ENCODE data around the gene ADAMTSL1. TPM values are rescaled to one million over a fixed set of nuclear protein-coding genes. Genes with fewer than 3 reads are reported as not detected.

The ADAMTSL1 gene
- total RNA-seq, 1 experiment from 2014 or later: 0.94 TPM

DNA sequence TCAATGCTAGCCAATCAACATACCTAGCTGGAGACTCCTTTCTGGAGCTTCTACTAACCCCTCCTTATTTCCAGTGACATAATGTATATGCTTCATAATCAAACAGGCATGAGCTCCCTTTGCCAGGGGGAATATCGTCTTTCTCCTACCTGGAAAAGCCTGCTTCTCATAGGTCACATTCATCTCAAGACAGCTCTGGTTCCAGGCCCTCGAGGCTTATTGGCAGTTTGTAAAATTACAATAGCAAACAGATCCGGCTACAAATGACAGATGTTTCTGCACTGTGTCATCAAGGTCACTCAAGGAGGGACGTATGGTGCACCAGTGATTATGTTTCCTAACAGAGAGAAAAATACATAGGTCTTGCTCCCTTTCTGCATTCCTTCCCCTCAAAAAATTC lies 419.1 kb downstream of the ADAMTSL1 start:
- H3K27me3 Mint-ChIP-seq (ENCODE audit: low read depth): no peaks in the 10 kb centered on the region
- H3K4me1 Mint-ChIP-seq: peaks cover 12% of the 10 kb centered on the region
- TF ChIP-seq PRRX2 (CRISPR knock-in tag; IDR thresholded peaks at IDR 0.05) (no peak), GRHL2 (CRISPR knock-in tag; IDR thresholded peaks at IDR 0.05; ENCODE audit: insufficient replicate concordance, severe bottlenecking) (no peak), IRF2 (CRISPR knock-in tag; IDR thresholded peaks at IDR 0.05; ENCODE audit: borderline replicate concordance, low read depth) (no peak), ESRRA (CRISPR knock-in tag; IDR thresholded peaks at IDR 0.05; ENCODE audit: borderline replicate concordance) (no peak), RELA (CRISPR knock-in tag; IDR thresholded peaks at IDR 0.05; ENCODE audit: borderline replicate concordance) (no peak), CBFB (CRISPR knock-in tag; IDR thresholded peaks at IDR 0.05; ENCODE audit: low read depth) (no peak), SP1 (CRISPR knock-in tag; conservative IDR thresholded peaks at IDR 0.05) (no peak), EMX1 (CRISPR knock-in tag; IDR thresholded peaks at IDR 0.05) (no peak), ATF1 (CRISPR knock-in tag; IDR thresholded peaks at IDR 0.05) (no peak), ZNF263 (CRISPR knock-in tag; IDR thresholded peaks at IDR 0.05; ENCODE audit: low read depth) (no peak), CREM (CRISPR knock-in tag; IDR thresholded peaks at IDR 0.05) (no peak)
- TF ChIP-seq, protein P1, sequence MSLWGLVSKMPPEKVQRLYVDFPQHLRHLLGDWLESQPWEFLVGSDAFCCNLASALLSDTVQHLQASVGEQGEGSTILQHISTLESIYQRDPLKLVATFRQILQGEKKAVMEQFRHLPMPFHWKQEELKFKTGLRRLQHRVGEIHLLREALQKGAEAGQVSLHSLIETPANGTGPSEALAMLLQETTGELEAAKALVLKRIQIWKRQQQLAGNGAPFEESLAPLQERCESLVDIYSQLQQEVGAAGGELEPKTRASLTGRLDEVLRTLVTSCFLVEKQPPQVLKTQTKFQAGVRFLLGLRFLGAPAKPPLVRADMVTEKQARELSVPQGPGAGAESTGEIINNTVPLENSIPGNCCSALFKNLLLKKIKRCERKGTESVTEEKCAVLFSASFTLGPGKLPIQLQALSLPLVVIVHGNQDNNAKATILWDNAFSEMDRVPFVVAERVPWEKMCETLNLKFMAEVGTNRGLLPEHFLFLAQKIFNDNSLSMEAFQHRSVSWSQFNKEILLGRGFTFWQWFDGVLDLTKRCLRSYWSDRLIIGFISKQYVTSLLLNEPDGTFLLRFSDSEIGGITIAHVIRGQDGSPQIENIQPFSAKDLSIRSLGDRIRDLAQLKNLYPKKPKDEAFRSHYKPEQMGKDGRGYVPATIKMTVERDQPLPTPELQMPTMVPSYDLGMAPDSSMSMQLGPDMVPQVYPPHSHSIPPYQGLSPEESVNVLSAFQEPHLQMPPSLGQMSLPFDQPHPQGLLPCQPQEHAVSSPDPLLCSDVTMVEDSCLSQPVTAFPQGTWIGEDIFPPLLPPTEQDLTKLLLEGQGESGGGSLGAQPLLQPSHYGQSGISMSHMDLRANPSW (CRISPR knock-in tag; conservative IDR thresholded peaks at IDR 0.05; ENCODE audit: low read depth): no peak
- TF ChIP-seq, protein P2, sequence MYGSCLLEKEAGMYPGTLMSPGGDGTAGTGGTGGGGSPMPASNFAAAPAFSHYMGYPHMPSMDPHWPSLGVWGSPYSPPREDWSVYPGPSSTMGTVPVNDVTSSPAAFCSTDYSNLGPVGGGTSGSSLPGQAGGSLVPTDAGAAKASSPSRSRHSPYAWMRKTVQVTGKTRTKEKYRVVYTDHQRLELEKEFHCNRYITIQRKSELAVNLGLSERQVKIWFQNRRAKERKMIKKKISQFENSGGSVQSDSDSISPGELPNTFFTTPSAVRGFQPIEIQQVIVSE (CRISPR knock-in tag; IDR thresholded peaks at IDR 0.05; ENCODE audit: borderline replicate concordance): no peak
- TF ChIP-seq, protein P3, sequence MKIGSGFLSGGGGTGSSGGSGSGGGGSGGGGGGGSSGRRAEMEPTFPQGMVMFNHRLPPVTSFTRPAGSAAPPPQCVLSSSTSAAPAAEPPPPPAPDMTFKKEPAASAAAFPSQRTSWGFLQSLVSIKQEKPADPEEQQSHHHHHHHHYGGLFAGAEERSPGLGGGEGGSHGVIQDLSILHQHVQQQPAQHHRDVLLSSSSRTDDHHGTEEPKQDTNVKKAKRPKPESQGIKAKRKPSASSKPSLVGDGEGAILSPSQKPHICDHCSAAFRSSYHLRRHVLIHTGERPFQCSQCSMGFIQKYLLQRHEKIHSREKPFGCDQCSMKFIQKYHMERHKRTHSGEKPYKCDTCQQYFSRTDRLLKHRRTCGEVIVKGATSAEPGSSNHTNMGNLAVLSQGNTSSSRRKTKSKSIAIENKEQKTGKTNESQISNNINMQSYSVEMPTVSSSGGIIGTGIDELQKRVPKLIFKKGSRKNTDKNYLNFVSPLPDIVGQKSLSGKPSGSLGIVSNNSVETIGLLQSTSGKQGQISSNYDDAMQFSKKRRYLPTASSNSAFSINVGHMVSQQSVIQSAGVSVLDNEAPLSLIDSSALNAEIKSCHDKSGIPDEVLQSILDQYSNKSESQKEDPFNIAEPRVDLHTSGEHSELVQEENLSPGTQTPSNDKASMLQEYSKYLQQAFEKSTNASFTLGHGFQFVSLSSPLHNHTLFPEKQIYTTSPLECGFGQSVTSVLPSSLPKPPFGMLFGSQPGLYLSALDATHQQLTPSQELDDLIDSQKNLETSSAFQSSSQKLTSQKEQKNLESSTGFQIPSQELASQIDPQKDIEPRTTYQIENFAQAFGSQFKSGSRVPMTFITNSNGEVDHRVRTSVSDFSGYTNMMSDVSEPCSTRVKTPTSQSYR (CRISPR knock-in tag; IDR thresholded peaks at IDR 0.05): no peak
- TF ChIP-seq, protein P4, sequence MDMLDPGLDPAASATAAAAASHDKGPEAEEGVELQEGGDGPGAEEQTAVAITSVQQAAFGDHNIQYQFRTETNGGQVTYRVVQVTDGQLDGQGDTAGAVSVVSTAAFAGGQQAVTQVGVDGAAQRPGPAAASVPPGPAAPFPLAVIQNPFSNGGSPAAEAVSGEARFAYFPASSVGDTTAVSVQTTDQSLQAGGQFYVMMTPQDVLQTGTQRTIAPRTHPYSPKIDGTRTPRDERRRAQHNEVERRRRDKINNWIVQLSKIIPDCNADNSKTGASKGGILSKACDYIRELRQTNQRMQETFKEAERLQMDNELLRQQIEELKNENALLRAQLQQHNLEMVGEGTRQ (CRISPR knock-in tag; IDR thresholded peaks at IDR 0.05): no peak
- TF ChIP-seq, protein P5, sequence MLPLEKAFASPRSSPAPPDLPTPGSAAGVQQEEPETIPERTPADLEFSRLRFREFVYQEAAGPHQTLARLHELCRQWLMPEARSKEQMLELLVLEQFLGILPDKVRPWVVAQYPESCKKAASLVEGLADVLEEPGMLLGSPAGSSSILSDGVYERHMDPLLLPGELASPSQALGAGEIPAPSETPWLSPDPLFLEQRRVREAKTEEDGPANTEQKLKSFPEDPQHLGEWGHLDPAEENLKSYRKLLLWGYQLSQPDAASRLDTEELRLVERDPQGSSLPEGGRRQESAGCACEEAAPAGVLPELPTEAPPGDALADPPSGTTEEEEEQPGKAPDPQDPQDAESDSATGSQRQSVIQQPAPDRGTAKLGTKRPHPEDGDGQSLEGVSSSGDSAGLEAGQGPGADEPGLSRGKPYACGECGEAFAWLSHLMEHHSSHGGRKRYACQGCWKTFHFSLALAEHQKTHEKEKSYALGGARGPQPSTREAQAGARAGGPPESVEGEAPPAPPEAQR (CRISPR knock-in tag; IDR thresholded peaks at IDR 0.05): no peak
- TF ChIP-seq, protein P6, sequence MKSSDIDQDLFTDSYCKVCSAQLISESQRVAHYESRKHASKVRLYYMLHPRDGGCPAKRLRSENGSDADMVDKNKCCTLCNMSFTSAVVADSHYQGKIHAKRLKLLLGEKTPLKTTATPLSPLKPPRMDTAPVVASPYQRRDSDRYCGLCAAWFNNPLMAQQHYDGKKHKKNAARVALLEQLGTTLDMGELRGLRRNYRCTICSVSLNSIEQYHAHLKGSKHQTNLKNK (CRISPR knock-in tag; IDR thresholded peaks at IDR 0.05): no peak
- TF ChIP-seq, protein P7, sequence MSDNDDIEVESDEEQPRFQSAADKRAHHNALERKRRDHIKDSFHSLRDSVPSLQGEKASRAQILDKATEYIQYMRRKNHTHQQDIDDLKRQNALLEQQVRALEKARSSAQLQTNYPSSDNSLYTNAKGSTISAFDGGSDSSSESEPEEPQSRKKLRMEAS (CRISPR knock-in tag; IDR thresholded peaks at IDR 0.05): no peak
- TF ChIP-seq, protein P8, sequence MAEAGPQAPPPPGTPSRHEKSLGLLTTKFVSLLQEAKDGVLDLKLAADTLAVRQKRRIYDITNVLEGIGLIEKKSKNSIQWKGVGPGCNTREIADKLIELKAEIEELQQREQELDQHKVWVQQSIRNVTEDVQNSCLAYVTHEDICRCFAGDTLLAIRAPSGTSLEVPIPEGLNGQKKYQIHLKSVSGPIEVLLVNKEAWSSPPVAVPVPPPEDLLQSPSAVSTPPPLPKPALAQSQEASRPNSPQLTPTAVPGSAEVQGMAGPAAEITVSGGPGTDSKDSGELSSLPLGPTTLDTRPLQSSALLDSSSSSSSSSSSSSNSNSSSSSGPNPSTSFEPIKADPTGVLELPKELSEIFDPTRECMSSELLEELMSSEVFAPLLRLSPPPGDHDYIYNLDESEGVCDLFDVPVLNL (CRISPR knock-in tag; IDR thresholded peaks at IDR 0.05; ENCODE audit: borderline replicate concordance, low read depth): no peak
- H3K27ac Mint-ChIP-seq: no peak overlapping the region
- H3K4me3 Mint-ChIP-seq: no peak overlapping the region
- no peaks in the 10 kb centered on the region for H3K36me3 Mint-ChIP-seq
- no peak for DNase-seq (ENCODE audit: low spot score)
- ChIA-PET CTCF (no interaction called here), POLR2A (no interaction called here)
- peaks cover 12% of the 10 kb centered on the region for H3K9me3 Mint-ChIP-seq
- no peak for ATAC-seq
